IMR-90 (cell line): Measurements from ENCODE around the gene NXPE2. TPM values are rescaled to one million over a fixed set of nuclear protein-coding genes. Genes with fewer than 3 reads are reported as not detected.

Source experiments
- polyA plus RNA-seq, 3 experiments: library from polyadenylated mRNA; depleted of rRNA; stranded (reverse); fragments of >200 nt; gene quantifications; 2 replicates each; pipeline ENCODE4 v1.2.3, GENCODE V29; 2012; ENCODE audit warnings: low replicate concordance in 1 of 3
- total RNA-seq: library from RNA; depleted of rRNA; stranded (reverse); fragments of >200 nt; gene quantifications from 2 replicates; pipeline ENCODE4 v1.2.3, GENCODE V29; 2012; rRNA removed

The NXPE2 gene
- total and polyA plus RNA-seq, 2 of the 4 experiments (the other 2 are of a cell fraction): not detected

Other genes starting within 250 kb of the NXPE2 start
- 179 and 276 TPM in 2 replicates for gene REXO2, start 239.1 kb upstream of the NXPE2 start, total RNA-seq
- 255 and 257 TPM in 2 replicates for gene REXO2, start 239.1 kb upstream of the NXPE2 start, polyA plus RNA-seq (2012; rRNA removed)
- not detected in 2 replicates for gene NXPE1, start 118.6 kb upstream of the NXPE2 start, total RNA-seq
- not detected in 2 replicates for gene NXPE1, start 118.6 kb upstream of the NXPE2 start, polyA plus RNA-seq (2012; rRNA removed)
- not detected in 2 replicates for gene NXPE4, start 82.7 kb upstream of the NXPE2 start, total RNA-seq
- gene NXPE4, start 82.7 kb upstream of the NXPE2 start, polyA plus RNA-seq (2012; rRNA removed): not detected in 2 replicates